ENCODE results near the gene TNFAIP3.

DNA sequence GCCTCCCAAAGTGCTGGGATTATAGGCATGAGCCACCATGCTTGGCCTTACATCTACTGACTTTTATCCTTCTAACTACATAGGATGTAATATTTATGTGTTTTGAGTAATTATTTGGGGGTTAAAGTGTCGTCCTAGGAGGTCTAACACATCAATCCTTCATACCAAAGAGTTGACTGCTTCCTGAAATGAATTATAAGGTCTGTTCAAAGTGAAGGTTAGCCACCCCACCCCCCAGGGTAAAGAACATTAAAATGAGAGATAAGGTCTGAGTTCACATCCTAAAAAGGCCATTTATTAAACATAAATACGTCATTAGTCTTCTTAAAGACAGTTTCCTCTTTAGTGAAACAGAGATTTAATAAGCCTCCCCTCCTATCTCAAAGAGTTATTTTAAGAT, 33.8 kb downstream of the TNFAIP3 start:
- TF ChIP-seq POLR2A (IDR thresholded peaks at IDR 0.05; ENCODE audit: low read depth, low read length) (no peak), SMC3 (IDR thresholded peaks at IDR 0.05; ENCODE audit: low read depth, low read length) (no peak), CTCF (conservative IDR thresholded peaks at IDR 0.05; ENCODE audit: low read depth, low read length) (no peak), RAD21 (IDR thresholded peaks at IDR 0.05; ENCODE audit: low read length) (no peak), RCOR1 (IDR thresholded peaks at IDR 0.05; ENCODE audit: insufficient replicate concordance, low read length) (no peak), BHLHE40 (IDR thresholded peaks at IDR 0.05; ENCODE audit: low read depth, low read length) (no peak)
- TF ChIP-seq, protein P1, sequence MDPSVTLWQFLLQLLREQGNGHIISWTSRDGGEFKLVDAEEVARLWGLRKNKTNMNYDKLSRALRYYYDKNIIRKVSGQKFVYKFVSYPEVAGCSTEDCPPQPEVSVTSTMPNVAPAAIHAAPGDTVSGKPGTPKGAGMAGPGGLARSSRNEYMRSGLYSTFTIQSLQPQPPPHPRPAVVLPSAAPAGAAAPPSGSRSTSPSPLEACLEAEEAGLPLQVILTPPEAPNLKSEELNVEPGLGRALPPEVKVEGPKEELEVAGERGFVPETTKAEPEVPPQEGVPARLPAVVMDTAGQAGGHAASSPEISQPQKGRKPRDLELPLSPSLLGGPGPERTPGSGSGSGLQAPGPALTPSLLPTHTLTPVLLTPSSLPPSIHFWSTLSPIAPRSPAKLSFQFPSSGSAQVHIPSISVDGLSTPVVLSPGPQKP (IDR thresholded peaks at IDR 0.05; ENCODE audit: borderline replicate concordance, low read depth, low read length) = no peak
